PC-3 (cell line): Measurements from ENCODE around the gene ST7. TPM values are rescaled to one million over a fixed set of nuclear protein-coding genes. Genes with fewer than 3 reads are reported as not detected.
"Not testable (repeated sequence)": the region's sequence is repeated elsewhere in the genome, so short reads cannot be mapped to it uniquely, and the experiment has no call there.

Experiments
- ATAC-seq: fragments of 200-7000 bp; cut with Tn5 transposase; 2 replicates; pipeline ENCODE4 v1.9.1; 2020; ENCODE audit warnings: mild to moderate bottlenecking, moderate library complexity
- BruUV-seq: library from RNA; stranded (reverse); fragments of 400-500 nt; replicated peaks from 2 replicates; lab custom pipeline; 2021; lab: Mats Ljungman, UMichigan
- CTCF ChIA-PET: fragments of 300-600 bp; sonication (Branson Sonifier 250); formaldehyde crosslinking; loops from one replicate; lab custom pipeline; 2022; ENCODE audit warnings: antibody characterized with exemption; lab: Charles Lee
- POLR2A ChIA-PET: fragments of 300-600 bp; sonication (Branson Sonifier 250); formaldehyde crosslinking; loops from one replicate; lab custom pipeline; 2022; ENCODE audit warnings: antibody characterized with exemption; ENCODE audit not compliant: unreplicated experiment; lab: Charles Lee
- DNase-seq: peaks from one replicate; pipeline ENCODE4 v3.0.0-alpha.2; 2015
- H2AFZ ChIP-seq: fragments of 300-600 bp; sonication (generic); 2 replicates; pipeline ENCODE4 v1.6.0; 2016; ENCODE audit warnings: antibody characterized with exemption, low read length
- H3F3A ChIP-seq: fragments of 300-600 bp; sonication (generic); one replicate; pipeline ENCODE4 v1.6.0; 2017; ENCODE audit warnings: antibody characterized with exemption, low read length, control low read depth, mild to moderate bottlenecking; ENCODE audit not compliant: unreplicated experiment
- H3K27ac ChIP-seq: fragments of 300-600 bp; sonication (generic); 2 replicates; pipeline ENCODE4 v1.5.1; 2016; ENCODE audit warnings: mild to moderate bottlenecking, low read length
- H3K27me3 ChIP-seq: fragments of 300-600 bp; sonication (generic); 2 replicates; pipeline ENCODE4 v1.6.1; 2016; ENCODE audit warnings: low read length, mixed read lengths
- H3K36me3 ChIP-seq: fragments of 300-600 bp; sonication (generic); 2 replicates; pipeline ENCODE4 v1.6.1; 2016; ENCODE audit warnings: low read depth, mixed run types, low read length, mixed read lengths
- H3K4me1 ChIP-seq: fragments of 300-600 bp; sonication (generic); 2 replicates; pipeline ENCODE4 v1.5.1; 2016; ENCODE audit warnings: low read length; ENCODE audit not compliant: insufficient read depth
- H3K4me2 ChIP-seq: fragments of 300-600 bp; sonication (generic); 2 replicates; pipeline ENCODE4 v1.6.0; 2016; ENCODE audit warnings: low read length
- H3K4me3 ChIP-seq: fragments of 300-600 bp; sonication (generic); 2 replicates; pipeline ENCODE4 v1.5.1; 2016; ENCODE audit warnings: mild to moderate bottlenecking, low read length, mixed read lengths
- H3K79me2 ChIP-seq: fragments of 300-600 bp; sonication (generic); 2 replicates; pipeline ENCODE4 v1.6.1; 2017; ENCODE audit warnings: low read length, mixed read lengths
- H3K9ac ChIP-seq: fragments of 300-600 bp; sonication (generic); 2 replicates; pipeline ENCODE4 v1.6.0; 2016; ENCODE audit warnings: mild to moderate bottlenecking, low read length
- H3K9me2 ChIP-seq: fragments of 300-600 bp; sonication (generic); replicated peaks from 2 replicates; pipeline ENCODE4 v1.6.1; 2016; ENCODE audit warnings: mixed run types, low read length, mixed read lengths
- H3K9me3 ChIP-seq: fragments of 300-600 bp; sonication (generic); 2 replicates; pipeline ENCODE4 v1.6.1; 2016; ENCODE audit warnings: low read length, mixed read lengths
- H4K20me1 ChIP-seq: fragments of 300-600 bp; sonication (generic); 2 replicates; pipeline ENCODE4 v1.6.1; 2016; ENCODE audit warnings: low read length, mixed read lengths
- CTCF ChIP-seq: fragments of 300-600 bp; sonication (generic); conservative IDR thresholded peaks from 2 replicates; pipeline ENCODE4 v1.5.1; 2017; ENCODE audit warnings: antibody characterized with exemption, low read depth, mild to moderate bottlenecking, low read length
- EZH2 ChIP-seq: fragments of 300-600 bp; sonication (generic); IDR thresholded peaks from one replicate; pipeline ENCODE4 v1.6.1; 2017; ENCODE audit warnings: antibody characterized with exemption, mild to moderate bottlenecking, low read length; ENCODE audit not compliant: unreplicated experiment
- EZH2phosphoT487 ChIP-seq: fragments of 300-600 bp; sonication (generic); IDR thresholded peaks from 2 replicates; pipeline ENCODE4 v1.6.1; 2018; ENCODE audit warnings: mild to moderate bottlenecking, antibody characterized with exemption, low read length, borderline replicate concordance
- intact Hi-C: fragments of 100-400 bp; cut with micrococcal nuclease; formaldehyde crosslinking; loops from 2 replicates; pipeline ENCODE4 v1.9.0; 2023
- total RNA-seq: library from RNA; depleted of rRNA; stranded (reverse); fragments of >200 nt; gene quantifications from 2 replicates; pipeline ENCODE4 v1.2.3, GENCODE V29; 2014

Gene ST7
- total RNA-seq, 1 experiment from 2014 or later = 19.7 TPM

DNA sequence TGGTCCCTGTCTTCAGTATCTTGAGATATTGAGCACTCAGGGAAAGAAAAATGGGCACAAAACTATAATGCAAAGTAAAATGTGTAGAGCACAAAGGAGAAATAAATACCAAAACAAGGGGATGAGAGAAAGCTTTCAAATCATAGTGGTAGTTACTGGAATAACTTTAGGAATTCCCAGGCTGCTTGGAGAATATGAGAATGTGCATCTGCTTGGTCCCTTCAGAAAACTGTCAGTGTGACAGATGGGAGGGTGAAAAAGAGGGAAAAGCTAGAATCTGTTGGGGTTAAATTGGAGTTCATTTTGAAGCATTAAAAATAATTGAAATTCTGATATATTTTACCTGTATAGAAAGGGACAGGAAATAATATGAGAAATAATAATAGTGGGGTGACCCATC, 15.3 kb downstream of the ST7 start:
- no peaks in the 10 kb centered on the region for H4K20me1 ChIP-seq
- BruUV-seq = no TSS peak

DNA sequence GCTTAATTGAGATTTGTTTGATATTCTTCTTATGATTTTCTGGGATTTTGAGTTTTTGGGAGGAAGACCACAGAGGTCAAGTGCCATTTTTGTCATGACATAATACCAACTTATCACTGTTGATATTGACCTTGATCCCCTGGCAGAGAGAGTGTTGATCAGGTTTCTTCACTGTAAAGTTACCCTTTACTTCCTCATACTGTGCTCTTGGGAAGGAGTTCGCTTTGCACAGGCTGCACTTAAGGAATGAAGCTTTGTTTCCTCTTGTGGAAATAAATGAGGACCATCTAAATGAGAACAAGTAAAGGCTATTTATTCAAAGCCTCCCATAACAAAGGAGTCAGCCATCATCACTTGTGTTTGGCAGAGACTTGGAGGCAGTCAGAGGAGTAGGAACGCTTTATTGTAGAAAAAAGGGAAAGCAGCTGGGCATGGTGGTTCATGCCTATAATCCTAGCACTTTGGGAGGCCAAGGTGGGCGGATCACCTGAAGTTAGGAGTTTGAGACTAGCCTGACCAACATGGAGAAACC, 16.1 kb downstream of the ST7 start:
- no peak for TF ChIP-seq CTCF
- TF ChIP-seq EZH2phosphoT487 = no peak
- TF ChIP-seq EZH2 = no peak
- Histone ChIP-seq H3K4me2 (no peak overlapping the region), H3K36me3 (no peaks in the 10 kb centered on the region), H3F3A (no peaks in the 10 kb centered on the region), H3K9me3 (no peaks in the 10 kb centered on the region), H3K27ac (no peak overlapping the region), H3K4me1 (peaks cover 11% of the 10 kb centered on the region), H2AFZ (no peak overlapping the region), H3K79me2 (peaks cover 42% of the 10 kb centered on the region), H3K4me3 (no peak overlapping the region), H3K9me2 (no peaks in the 10 kb centered on the region), H4K20me1 (no peaks in the 10 kb centered on the region), H3K9ac (no peak overlapping the region), H3K27me3 (no peaks in the 10 kb centered on the region)
- POLR2A ChIA-PET = no interaction called here
- no TSS peak for BruUV-seq
- ATAC-seq (no peak), DNase-seq (no peak)
- CTCF ChIA-PET = no interaction called here
- intact Hi-C loops = no loop called here

More for the DNA sequence above, 15.3 kb downstream of the ST7 start:
- no peaks in the 10 kb centered on the region for H3K27me3 ChIP-seq
- TF ChIP-seq CTCF (no peak), EZH2phosphoT487 (no peak), EZH2 (no peak)
- no peak overlapping the region for H2AFZ ChIP-seq
- ATAC-seq = no peak
- no peak for DNase-seq
- ChIA-PET POLR2A (no interaction called here), CTCF (no interaction called here)
- no peak overlapping the region for H3K4me2 ChIP-seq
- H3F3A ChIP-seq = no peaks in the 10 kb centered on the region
- H3K9me2 ChIP-seq = no peaks in the 10 kb centered on the region
- peaks cover 11% of the 10 kb centered on the region for H3K4me1 ChIP-seq
- H3K36me3 ChIP-seq = no peaks in the 10 kb centered on the region
- H3K9me3 ChIP-seq = no peaks in the 10 kb centered on the region
- no peak overlapping the region for H3K4me3 ChIP-seq
- intact Hi-C loops = no loop called here
- no peak overlapping the region for H3K9ac ChIP-seq
- peaks cover 50% of the 10 kb centered on the region for H3K79me2 ChIP-seq
- H3K27ac ChIP-seq = no peak overlapping the region

- intact Hi-C loops = no loop called here
- Histone ChIP-seq H3K4me3 (no peak overlapping the region), H3K4me2 (peak overlapping the region; percentile 11; the same call in 1 of the 2 replicates), H3K36me3 (no peaks in the 10 kb centered on the region), H3F3A (no peaks in the 10 kb centered on the region), H3K9me2 (no peaks in the 10 kb centered on the region), H4K20me1 (no peaks in the 10 kb centered on the region), H3K27ac (no peak overlapping the region), H3K27me3 (no peaks in the 10 kb centered on the region), H3K79me2 (peaks cover 38% of the 10 kb centered on the region), H3K4me1 (peaks cover 11% of the 10 kb centered on the region), H2AFZ (no peak overlapping the region), H3K9ac (no peak overlapping the region), H3K9me3 (no peaks in the 10 kb centered on the region)
- DNase-seq (peak; percentile 26), ATAC-seq (no peak)
- POLR2A ChIA-PET = no interaction called here
- TF ChIP-seq EZH2 (no peak), CTCF (no peak), EZH2phosphoT487 (no peak)
- no TSS peak for BruUV-seq
- CTCF ChIA-PET = no interaction called here
These were observed 17.1 kb downstream of the ST7 start for GRCh38 chr7:116970238-116970910.

GRCh38 chr7:116971153-116971552, 17.9 kb downstream of the ST7 start:
- DNase-seq, H2AFZ ChIP-seq, H3K9ac ChIP-seq, CTCF ChIA-PET, ATAC-seq, intact Hi-C loops, H3K36me3 ChIP-seq, H3K9me3 ChIP-seq, H3K4me3 ChIP-seq, H4K20me1 ChIP-seq, H3F3A ChIP-seq, H3K27me3 ChIP-seq, H3K9me2 ChIP-seq, BruUV-seq, H3K4me2 ChIP-seq, POLR2A ChIA-PET, H3K27ac ChIP-seq: not testable (repeated sequence)
- Histone ChIP-seq H3K79me2 (peaks cover 33% of the 10 kb centered on the region; the same call in 1 of the 2 replicates), H3K4me1 (peaks cover 11% of the 10 kb centered on the region)
